KMS-11 (cell line): ENCODE results near the gene RMP24.
"Not testable (repeated sequence)": the region's sequence is repeated elsewhere in the genome, so short reads cannot be mapped to it uniquely, and the experiment has no call there.

Experiments
- H2AFZ ChIP-seq: fragments of 200-600 bp; sonication (generic); 2 replicates; pipeline ENCODE4 v1.6.1; 2016; ENCODE audit warnings: antibody characterized with exemption, mixed run types, low read depth
- H3K27ac ChIP-seq: fragments of 200-600 bp; sonication (generic); 2 replicates; pipeline ENCODE4 v1.6.1; 2016; ENCODE audit warnings: mild to moderate bottlenecking, mixed run types
- H3K27me3 ChIP-seq: fragments of 200-600 bp; sonication (generic); 2 replicates; pipeline ENCODE4 v1.6.1; 2017; ENCODE audit warnings: mild to moderate bottlenecking, low read depth, mixed run types, moderate library complexity; ENCODE audit not compliant: insufficient read depth
- H3K36me3 ChIP-seq: fragments of 200-600 bp; sonication (generic); 2 replicates; pipeline ENCODE4 v1.6.1; 2017; ENCODE audit warnings: mild to moderate bottlenecking, mixed run types; ENCODE audit not compliant: insufficient read depth
- H3K4me1 ChIP-seq: fragments of 200-600 bp; sonication (generic); 2 replicates; pipeline ENCODE4 v1.6.1; 2016; ENCODE audit warnings: mild to moderate bottlenecking, low read depth, mixed run types; ENCODE audit not compliant: poor library complexity, severe bottlenecking
- H3K4me2 ChIP-seq: fragments of 200-600 bp; sonication (generic); 2 replicates; pipeline ENCODE4 v1.7.0; 2016; ENCODE audit warnings: mild to moderate bottlenecking, mixed run types
- H3K4me3 ChIP-seq: fragments of 200-600 bp; sonication (generic); IDR thresholded peaks from 2 replicates; pipeline ENCODE4 v1.6.1; 2017; ENCODE audit warnings: low read depth, low read length, mixed read lengths; ENCODE audit not compliant: insufficient read depth
- H3K79me2 ChIP-seq: fragments of 200-600 bp; sonication (generic); 2 replicates; pipeline ENCODE4 v1.6.1; 2016; ENCODE audit warnings: low read depth, mixed run types; ENCODE audit not compliant: insufficient read depth
- H3K9ac ChIP-seq: fragments of 200-600 bp; sonication (generic); 2 replicates; pipeline ENCODE4 v1.6.1; 2016; ENCODE audit warnings: mild to moderate bottlenecking, mixed run types
- H4K20me1 ChIP-seq: fragments of 200-600 bp; sonication (generic); 2 replicates; pipeline ENCODE4 v1.6.1; 2016; ENCODE audit warnings: mild to moderate bottlenecking, mixed run types; ENCODE audit not compliant: insufficient read depth
- TF ChIP-seq, protein P1 (sequence below): fragments of 200-600 bp; sonication (generic); conservative IDR thresholded peaks from 2 replicates; pipeline ENCODE4 v1.6.1; 2017; ENCODE audit warnings: low read depth, mild to moderate bottlenecking, antibody characterized with exemption, low read length, moderate library complexity, mixed read lengths

RMP24 gene

DNA sequence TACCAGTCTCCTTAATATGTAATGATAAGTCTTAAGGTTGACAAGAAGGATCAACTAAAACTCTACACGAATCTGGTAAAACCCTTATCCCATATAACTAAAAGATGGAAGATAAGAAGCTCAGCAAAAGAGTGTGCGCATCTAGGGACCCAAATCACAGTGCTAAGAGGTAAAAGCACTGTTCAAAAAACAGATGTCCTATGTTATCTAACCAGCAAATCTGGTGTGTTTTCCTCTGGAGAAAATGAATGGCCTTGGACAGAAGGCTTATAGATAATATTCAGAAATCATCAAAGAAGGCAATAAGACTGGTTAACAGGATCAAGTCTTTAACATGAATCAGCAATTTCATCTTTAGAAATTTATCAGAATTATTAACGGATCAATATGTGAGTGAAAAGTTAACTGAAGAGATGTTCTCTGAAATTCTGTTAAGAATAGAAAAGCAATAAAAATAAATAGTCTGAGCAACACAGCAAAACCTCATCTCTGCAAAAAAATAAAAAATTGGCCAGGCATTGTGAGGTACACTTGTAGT lies 47.8 kb downstream of the RMP24 start:
- Histone ChIP-seq H3K27ac (no peak overlapping the region), H3K36me3 (no peaks in the 10 kb centered on the region), H3K4me3 (no peak overlapping the region), H3K9ac (no peak overlapping the region), H3K4me2 (no peak overlapping the region), H4K20me1 (no peaks in the 10 kb centered on the region), H2AFZ (no peak overlapping the region), H3K27me3 (no peaks in the 10 kb centered on the region), H3K4me1 (no peaks in the 10 kb centered on the region), H3K79me2 (no peaks in the 10 kb centered on the region)
- TF ChIP-seq, protein P1, sequence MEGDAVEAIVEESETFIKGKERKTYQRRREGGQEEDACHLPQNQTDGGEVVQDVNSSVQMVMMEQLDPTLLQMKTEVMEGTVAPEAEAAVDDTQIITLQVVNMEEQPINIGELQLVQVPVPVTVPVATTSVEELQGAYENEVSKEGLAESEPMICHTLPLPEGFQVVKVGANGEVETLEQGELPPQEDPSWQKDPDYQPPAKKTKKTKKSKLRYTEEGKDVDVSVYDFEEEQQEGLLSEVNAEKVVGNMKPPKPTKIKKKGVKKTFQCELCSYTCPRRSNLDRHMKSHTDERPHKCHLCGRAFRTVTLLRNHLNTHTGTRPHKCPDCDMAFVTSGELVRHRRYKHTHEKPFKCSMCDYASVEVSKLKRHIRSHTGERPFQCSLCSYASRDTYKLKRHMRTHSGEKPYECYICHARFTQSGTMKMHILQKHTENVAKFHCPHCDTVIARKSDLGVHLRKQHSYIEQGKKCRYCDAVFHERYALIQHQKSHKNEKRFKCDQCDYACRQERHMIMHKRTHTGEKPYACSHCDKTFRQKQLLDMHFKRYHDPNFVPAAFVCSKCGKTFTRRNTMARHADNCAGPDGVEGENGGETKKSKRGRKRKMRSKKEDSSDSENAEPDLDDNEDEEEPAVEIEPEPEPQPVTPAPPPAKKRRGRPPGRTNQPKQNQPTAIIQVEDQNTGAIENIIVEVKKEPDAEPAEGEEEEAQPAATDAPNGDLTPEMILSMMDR, result no peak

DNA sequence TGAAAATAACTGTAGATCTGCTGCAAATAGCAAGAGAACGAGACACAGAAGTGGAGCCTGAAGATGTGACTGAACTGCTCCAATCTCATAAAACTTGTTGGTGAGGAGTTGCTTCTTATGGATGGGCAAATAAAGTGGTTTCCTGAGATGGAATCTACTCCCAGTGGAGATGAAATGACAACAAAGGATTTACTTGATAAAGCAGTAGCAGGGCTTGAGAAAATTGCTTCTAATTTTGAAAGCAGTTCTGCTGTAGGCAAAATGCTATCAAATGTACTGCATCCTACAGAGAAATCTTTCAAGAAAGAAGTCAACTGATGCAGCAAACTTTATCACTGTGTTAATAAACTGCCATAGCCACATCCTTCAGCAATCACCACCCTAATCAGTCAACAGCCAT lies 50.9 kb downstream of the RMP24 start:
- H2AFZ ChIP-seq, result no peak overlapping the region
- no peaks in the 10 kb centered on the region for H3K27me3 ChIP-seq
- TF ChIP-seq, protein P1, result no peak
- no peak overlapping the region for H3K4me2 ChIP-seq
- no peak overlapping the region for H3K4me3 ChIP-seq
- H3K36me3 ChIP-seq, result no peaks in the 10 kb centered on the region
- no peaks in the 10 kb centered on the region for H4K20me1 ChIP-seq
- H3K27ac ChIP-seq, result no peak overlapping the region
- no peaks in the 10 kb centered on the region for H3K4me1 ChIP-seq
- H3K79me2 ChIP-seq, result no peaks in the 10 kb centered on the region
- no peak overlapping the region for H3K9ac ChIP-seq

DNA sequence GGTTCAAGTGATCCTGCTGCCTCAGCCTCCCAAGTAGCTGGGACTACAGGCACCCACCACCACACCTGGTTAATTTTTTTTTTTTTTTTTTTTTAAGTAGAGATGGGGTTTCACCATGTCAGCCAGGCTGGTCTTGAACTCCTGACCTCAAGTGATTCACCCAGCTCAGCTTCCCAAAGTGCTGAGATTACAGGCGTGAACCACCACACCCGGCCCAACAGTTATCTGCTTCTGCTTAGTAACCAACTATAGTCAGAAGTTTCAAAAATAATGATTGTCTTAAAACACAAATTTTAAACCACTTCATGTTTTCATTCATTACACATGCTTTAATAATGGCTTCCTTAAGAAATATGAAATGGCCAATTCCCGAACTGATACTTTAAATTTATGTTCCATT lies 51.8 kb downstream of the RMP24 start:
- not testable (repeated sequence) for H4K20me1 ChIP-seq, H3K9ac ChIP-seq, H2AFZ ChIP-seq, H3K27ac ChIP-seq, H3K4me3 ChIP-seq, H3K36me3 ChIP-seq, H3K4me1 ChIP-seq, H3K79me2 ChIP-seq, H3K27me3 ChIP-seq, H3K4me2 ChIP-seq

DNA sequence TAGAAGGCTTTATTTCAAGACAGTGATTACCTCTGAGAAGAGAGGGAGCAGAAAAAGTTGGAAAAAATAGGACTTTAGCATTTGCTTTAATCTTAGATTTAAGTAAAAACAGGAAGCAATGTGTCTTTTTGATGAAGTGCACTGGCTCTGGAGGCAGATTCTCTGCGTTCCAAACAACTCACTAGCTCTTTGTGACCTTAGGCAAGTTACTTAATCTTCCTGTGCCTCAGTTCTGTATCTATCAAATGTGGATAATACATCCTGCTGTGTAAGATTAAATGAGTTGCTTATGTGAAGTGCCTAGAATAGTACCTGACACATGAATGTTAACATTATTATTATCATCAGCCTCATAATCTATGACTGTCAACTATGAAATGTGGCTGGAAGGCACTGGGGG lies 52.5 kb downstream of the RMP24 start:
- no peaks in the 10 kb centered on the region for H3K36me3 ChIP-seq
- H3K27ac ChIP-seq, result no peak overlapping the region
- TF ChIP-seq, protein P1, result no peak
- no peaks in the 10 kb centered on the region for H3K27me3 ChIP-seq
- H3K4me1 ChIP-seq, result no peaks in the 10 kb centered on the region
- H3K4me2 ChIP-seq, result no peak overlapping the region
- no peak overlapping the region for H2AFZ ChIP-seq
- H4K20me1 ChIP-seq, result no peaks in the 10 kb centered on the region
- H3K4me3 ChIP-seq, result no peak overlapping the region
- no peaks in the 10 kb centered on the region for H3K79me2 ChIP-seq
- no peak overlapping the region for H3K9ac ChIP-seq

DNA sequence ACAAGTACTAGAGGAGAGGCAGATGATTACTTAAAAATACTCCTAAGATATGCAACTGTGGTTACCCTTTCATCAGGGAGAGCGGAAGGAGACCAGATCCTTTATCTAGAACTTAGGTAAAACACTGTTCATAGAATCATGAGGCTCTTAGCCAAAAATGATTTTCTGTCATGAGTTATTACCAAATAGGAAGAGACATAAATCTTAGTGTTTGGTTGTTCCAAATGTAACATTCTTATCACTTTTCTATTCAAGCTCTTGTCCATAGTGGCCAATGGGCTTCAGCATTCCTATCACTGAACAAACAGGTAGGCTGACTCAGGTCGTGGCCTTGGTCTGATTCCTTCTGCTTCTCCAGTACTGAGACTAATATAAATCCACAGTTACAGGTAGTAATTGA lies 56.4 kb downstream of the RMP24 start:
- Histone ChIP-seq H3K27me3 (no peaks in the 10 kb centered on the region), H3K4me2 (no peak overlapping the region), H3K9ac (no peak overlapping the region), H3K36me3 (0 out of 2 replicates have a peak, but pooled peaks cover 5% of the 10 kb centered on the region), H3K27ac (no peak overlapping the region), H4K20me1 (no peaks in the 10 kb centered on the region), H3K4me1 (no peaks in the 10 kb centered on the region), H3K4me3 (no peak overlapping the region), H2AFZ (no peak overlapping the region), H3K79me2 (no peaks in the 10 kb centered on the region; the same call in 1 of the 2 replicates)
- TF ChIP-seq, protein P1, result no peak
